ENCODE data around the gene WWOX.

WWOX gene

DNA sequence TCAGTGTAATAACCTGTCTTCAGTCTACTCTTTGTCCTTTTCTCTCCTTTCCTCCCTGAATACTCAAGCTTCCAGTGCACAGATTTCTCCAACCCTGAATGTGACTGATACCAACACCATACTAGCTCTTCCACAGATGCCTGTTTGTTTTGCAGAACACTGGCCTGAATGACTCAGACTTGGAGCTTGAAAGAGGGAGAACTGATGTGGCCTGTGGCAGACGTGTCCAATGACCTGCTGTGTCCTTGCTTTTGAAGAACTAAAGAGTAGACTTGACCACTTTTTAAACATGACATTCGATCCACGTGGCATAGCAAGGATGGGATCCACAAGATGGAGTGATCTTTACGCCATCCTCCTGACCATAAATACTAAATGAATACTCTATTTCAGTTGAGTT is 361.0 kb downstream of the WWOX start:
- peak overlapping the region; percentile 58 to 67 for H3K27ac ChIP-seq (ENCODE audit: low read depth in 2 of 2, low read length in 2 of 2)

DNA sequence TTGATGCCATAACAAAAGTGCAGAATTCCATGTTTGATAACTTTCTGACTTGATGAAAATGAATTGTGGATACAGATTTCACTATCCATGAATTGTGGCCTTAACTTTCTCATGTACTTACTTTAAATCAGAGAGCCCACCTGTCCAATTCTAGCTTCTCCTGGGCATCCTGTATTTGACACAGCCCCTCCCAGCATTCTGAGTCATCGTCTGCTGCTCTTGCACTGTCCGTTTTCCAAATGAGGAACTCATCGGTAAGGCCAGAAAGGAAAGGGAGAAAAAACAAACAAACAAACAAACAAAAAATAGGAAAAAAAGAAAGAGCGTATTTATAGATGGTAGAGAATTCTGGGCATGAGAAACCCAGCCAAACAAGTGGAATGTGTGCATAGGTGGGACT is 361.6 kb downstream of the WWOX start:
- H3K4me3 ChIP-seq (ENCODE audit: low read length in 2 of 2) = peak overlapping the region in 1 of 2 donors; percentile 34
- peaks cover 21 to 40% of the 10 kb centered on the region in 2 donors for H3K4me1 ChIP-seq (ENCODE audit: control insufficient read depth in 2 of 2, insufficient read depth in 2 of 2, low read length in 2 of 2)
- no peaks in the 10 kb centered on the region for H3K27me3 ChIP-seq (ENCODE audit: control insufficient read depth in 2 of 2, insufficient read depth in 2 of 2, low read length in 2 of 2)
- H3K36me3 ChIP-seq (ENCODE audit: control insufficient read depth in 2 of 2, insufficient read depth in 2 of 2, low read length in 2 of 2) = no peaks in the 10 kb centered on the region
- H3K9me3 ChIP-seq (ENCODE audit: control insufficient read depth in 2 of 2, low read length in 2 of 2) = no peaks in the 10 kb centered on the region
- H3K27ac ChIP-seq (ENCODE audit: low read depth in 2 of 2, low read length in 2 of 2) = peak overlapping the region; percentile 58 to 67
- no peak overlapping the region for H3K9ac ChIP-seq (ENCODE audit: low read depth in 1 of 2, low read length in 2 of 2)

More for the DNA sequence above, 361.0 kb downstream of the WWOX start:
- no peaks in the 10 kb centered on the region for H3K36me3 ChIP-seq (ENCODE audit: control insufficient read depth in 2 of 2, insufficient read depth in 2 of 2, low read length in 2 of 2)
- H3K9ac ChIP-seq (ENCODE audit: low read depth in 1 of 2, low read length in 2 of 2) = no peak overlapping the region
- H3K9me3 ChIP-seq (ENCODE audit: control insufficient read depth in 2 of 2, low read length in 2 of 2) = no peaks in the 10 kb centered on the region
- H3K4me3 ChIP-seq (ENCODE audit: low read length in 2 of 2) = no peak overlapping the region
- H3K27me3 ChIP-seq (ENCODE audit: control insufficient read depth in 2 of 2, insufficient read depth in 2 of 2, low read length in 2 of 2) = no peaks in the 10 kb centered on the region
- peaks cover 21 to 40% of the 10 kb centered on the region in 2 donors for H3K4me1 ChIP-seq (ENCODE audit: control insufficient read depth in 2 of 2, insufficient read depth in 2 of 2, low read length in 2 of 2)

DNA sequence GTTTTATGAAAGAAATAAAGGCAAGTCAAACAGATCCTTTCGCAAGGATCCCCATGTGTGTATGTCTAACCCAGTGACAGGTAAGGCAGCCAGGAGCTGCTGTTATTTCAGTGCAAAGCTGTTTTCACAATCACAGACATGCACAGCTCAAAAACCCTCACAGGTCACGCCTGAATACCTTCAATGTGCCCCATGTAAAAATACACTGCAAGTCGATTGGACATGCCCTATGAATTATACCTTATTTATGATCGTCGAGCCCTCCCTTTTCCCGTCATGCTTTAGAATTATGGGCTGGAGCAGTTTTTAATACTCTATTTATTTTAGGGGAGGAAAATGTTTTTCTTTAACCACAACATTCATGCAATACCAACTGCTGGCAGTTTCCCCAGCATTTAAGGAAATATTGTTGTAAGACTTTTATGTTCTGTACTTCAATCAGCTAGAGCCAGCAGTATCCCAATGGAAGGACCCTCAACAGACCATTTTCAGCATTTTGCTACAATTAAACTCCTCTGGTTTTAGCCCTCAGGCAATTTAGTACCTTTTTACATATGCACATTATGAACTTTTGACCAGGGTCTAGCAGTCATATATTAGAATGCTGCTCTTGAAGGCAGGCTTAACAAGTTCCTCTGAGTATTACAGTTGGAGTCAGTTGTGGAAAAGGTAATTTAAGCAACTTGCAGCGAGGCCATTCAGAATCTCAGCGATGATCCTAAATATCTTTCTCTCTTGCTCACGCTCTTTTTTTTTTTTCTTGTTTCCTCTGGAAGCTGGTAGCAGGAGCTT is 362.2 kb downstream of the WWOX start:
- Histone ChIP-seq H3K36me3 (ENCODE audit: control insufficient read depth in 2 of 2, insufficient read depth in 2 of 2, low read length in 2 of 2) (no peaks in the 10 kb centered on the region), H3K27me3 (ENCODE audit: control insufficient read depth in 2 of 2, insufficient read depth in 2 of 2, low read length in 2 of 2) (no peaks in the 10 kb centered on the region), H3K27ac (ENCODE audit: low read depth in 2 of 2, low read length in 2 of 2) (peak overlapping the region; percentile 62 to 67), H3K4me1 (ENCODE audit: control insufficient read depth in 2 of 2, insufficient read depth in 2 of 2, low read length in 2 of 2) (peaks cover 21 to 40% of the 10 kb centered on the region in 2 donors), H3K4me3 (ENCODE audit: low read length in 2 of 2) (peak overlapping the region; percentile 53 to 56), H3K9ac (ENCODE audit: low read depth in 1 of 2, low read length in 2 of 2) (peak overlapping the region in 1 of 2 donors; percentile 51), H3K9me3 (ENCODE audit: control insufficient read depth in 2 of 2, low read length in 2 of 2) (no peaks in the 10 kb centered on the region)

DNA sequence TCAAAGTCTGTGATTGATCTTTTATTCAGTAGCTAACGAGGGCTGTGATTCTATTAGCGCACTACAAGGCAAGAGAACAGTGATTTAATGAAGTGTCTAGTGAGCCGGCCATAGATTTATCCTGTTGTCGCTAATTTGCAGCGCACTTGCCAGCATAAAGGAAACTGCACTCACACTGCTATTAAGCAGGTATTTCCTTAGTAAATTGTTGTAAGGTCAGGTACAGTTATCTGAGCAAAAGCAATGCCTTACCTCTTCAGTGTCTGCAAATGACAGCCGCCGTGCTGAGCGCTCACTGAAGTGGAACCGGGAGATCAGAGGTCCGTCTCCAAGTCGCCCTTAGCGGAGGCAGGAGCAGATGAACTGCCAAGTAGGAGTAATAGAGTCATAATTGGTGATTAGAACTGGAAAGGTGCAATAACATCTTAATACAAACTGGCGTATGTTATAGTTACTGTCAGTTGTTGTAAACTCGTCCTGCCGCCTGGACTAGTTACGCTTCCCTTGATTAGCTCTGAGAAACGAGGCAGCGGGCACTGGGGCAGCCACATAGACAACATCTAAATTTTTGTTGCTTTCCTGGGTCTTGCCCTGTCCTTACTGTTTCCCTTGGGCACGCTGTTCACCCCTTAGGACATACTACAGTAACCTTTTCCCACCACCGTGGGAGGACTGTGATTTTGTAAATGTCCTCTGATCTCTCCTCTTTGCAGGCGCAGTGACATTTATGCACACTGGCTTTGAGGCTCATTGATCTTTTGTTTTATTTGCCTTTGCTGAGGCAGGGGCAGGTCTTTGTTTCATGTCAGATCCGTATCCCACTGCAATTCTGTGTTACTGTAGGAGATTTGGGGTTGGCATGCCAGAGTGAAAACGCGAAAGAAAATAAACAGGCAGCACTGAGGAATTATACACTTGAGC is 363.1 kb downstream of the WWOX start:
- no peaks in the 10 kb centered on the region for H3K27me3 ChIP-seq (ENCODE audit: control insufficient read depth in 2 of 2, insufficient read depth in 2 of 2, low read length in 2 of 2)
- H3K27ac ChIP-seq (ENCODE audit: low read depth in 2 of 2, low read length in 2 of 2) = peak overlapping the region; percentile 62 to 67
- H3K36me3 ChIP-seq (ENCODE audit: control insufficient read depth in 2 of 2, insufficient read depth in 2 of 2, low read length in 2 of 2) = no peaks in the 10 kb centered on the region
- H3K9ac ChIP-seq (ENCODE audit: low read depth in 1 of 2, low read length in 2 of 2) = peak overlapping the region in 1 of 2 donors; percentile 51
- peak overlapping the region; percentile 53 to 56 for H3K4me3 ChIP-seq (ENCODE audit: low read length in 2 of 2)
- H3K4me1 ChIP-seq (ENCODE audit: control insufficient read depth in 2 of 2, insufficient read depth in 2 of 2, low read length in 2 of 2) = peaks cover 21 to 40% of the 10 kb centered on the region in 2 donors
- H3K9me3 ChIP-seq (ENCODE audit: control insufficient read depth in 2 of 2, low read length in 2 of 2) = no peaks in the 10 kb centered on the region

DNA sequence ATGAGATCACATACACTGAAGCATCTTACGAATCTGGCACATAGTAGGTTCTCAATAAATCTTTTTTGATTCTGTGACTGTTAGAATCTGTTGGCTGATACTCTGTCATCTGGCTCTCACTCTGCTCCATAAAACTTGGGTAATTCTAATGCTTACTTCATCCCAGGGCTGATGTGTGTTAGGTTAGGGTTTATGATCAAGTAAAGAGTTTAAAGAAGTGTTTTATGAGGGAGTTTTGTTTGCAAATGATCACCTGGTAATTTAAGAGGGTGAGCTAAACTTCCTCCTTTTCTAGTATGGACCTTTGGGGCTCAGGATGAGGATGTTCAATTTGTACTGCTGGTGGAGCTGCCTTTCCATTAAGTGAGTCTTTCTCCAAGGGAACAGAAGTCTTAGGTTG is 364.1 kb downstream of the WWOX start:
- H3K4me1 ChIP-seq (ENCODE audit: control insufficient read depth in 2 of 2, insufficient read depth in 2 of 2, low read length in 2 of 2) = peaks cover 21 to 40% of the 10 kb centered on the region in 2 donors
- H3K9ac ChIP-seq (ENCODE audit: low read depth in 1 of 2, low read length in 2 of 2) = no peak overlapping the region
- peak overlapping the region in 1 of 2 donors; percentile 20 for H3K4me3 ChIP-seq (ENCODE audit: low read length in 2 of 2)
- peak overlapping the region; percentile 46 to 48 for H3K27ac ChIP-seq (ENCODE audit: low read depth in 2 of 2, low read length in 2 of 2)
- H3K27me3 ChIP-seq (ENCODE audit: control insufficient read depth in 2 of 2, insufficient read depth in 2 of 2, low read length in 2 of 2) = no peaks in the 10 kb centered on the region
- no peaks in the 10 kb centered on the region for H3K36me3 ChIP-seq (ENCODE audit: control insufficient read depth in 2 of 2, insufficient read depth in 2 of 2, low read length in 2 of 2)
- H3K9me3 ChIP-seq (ENCODE audit: control insufficient read depth in 2 of 2, low read length in 2 of 2) = no peaks in the 10 kb centered on the region

DNA sequence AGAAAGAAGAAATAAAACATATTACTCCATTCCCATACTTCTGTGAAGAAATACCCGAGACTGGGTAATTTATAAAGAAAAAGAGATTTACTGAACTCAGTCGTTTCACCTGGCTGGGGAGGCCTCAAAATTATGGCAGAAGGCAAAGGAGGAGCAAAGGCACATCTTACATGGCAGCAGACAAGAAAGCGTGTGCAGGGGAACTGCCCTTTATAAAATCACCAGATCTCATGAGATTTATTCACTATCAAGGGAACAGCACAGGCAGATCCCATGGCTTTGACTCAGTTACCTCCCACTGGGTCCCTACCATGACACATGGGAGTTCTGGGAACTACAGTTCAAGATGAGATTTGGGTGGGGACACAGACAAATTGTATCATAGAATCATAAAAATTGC is 365.4 kb downstream of the WWOX start:
- Histone ChIP-seq H3K27me3 (ENCODE audit: control insufficient read depth in 2 of 2, insufficient read depth in 2 of 2, low read length in 2 of 2) (no peaks in the 10 kb centered on the region), H3K9ac (ENCODE audit: low read depth in 1 of 2, low read length in 2 of 2) (no peak overlapping the region), H3K4me3 (ENCODE audit: low read length in 2 of 2) (no peak overlapping the region), H3K4me1 (ENCODE audit: control insufficient read depth in 2 of 2, insufficient read depth in 2 of 2, low read length in 2 of 2) (peaks cover 21 to 38% of the 10 kb centered on the region in 2 donors), H3K27ac (ENCODE audit: low read depth in 2 of 2, low read length in 2 of 2) (no peak overlapping the region), H3K36me3 (ENCODE audit: control insufficient read depth in 2 of 2, insufficient read depth in 2 of 2, low read length in 2 of 2) (no peaks in the 10 kb centered on the region), H3K9me3 (ENCODE audit: control insufficient read depth in 2 of 2, low read length in 2 of 2) (no peaks in the 10 kb centered on the region)

DNA sequence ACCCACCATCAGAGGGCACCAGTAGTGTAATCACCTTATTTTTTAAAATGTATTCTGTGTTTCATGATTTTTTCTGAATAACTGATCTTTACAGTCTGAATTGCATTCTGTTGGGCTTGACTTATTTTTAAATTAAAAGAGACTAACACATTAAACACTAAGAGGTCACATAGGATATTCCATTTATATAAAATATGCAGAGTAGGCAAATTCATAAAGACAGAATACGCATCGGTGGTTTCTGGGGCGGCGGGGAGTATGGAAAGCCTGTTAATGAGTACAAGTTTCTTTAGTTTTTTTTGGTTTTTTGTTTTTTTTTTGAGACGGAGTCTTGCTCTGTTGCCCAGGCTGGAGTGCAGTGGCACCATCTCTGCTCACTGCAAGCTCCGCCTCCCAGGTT is 366.3 kb downstream of the WWOX start:
- Histone ChIP-seq H3K27ac (ENCODE audit: low read depth in 2 of 2, low read length in 2 of 2) (no peak overlapping the region), H3K9me3 (ENCODE audit: control insufficient read depth in 2 of 2, low read length in 2 of 2) (no peaks in the 10 kb centered on the region), H3K27me3 (ENCODE audit: control insufficient read depth in 2 of 2, insufficient read depth in 2 of 2, low read length in 2 of 2) (no peaks in the 10 kb centered on the region), H3K4me3 (ENCODE audit: low read length in 2 of 2) (no peak overlapping the region), H3K9ac (ENCODE audit: low read depth in 1 of 2, low read length in 2 of 2) (no peak overlapping the region), H3K4me1 (ENCODE audit: control insufficient read depth in 2 of 2, insufficient read depth in 2 of 2, low read length in 2 of 2) (peaks cover 19 to 31% of the 10 kb centered on the region in 2 donors), H3K36me3 (ENCODE audit: control insufficient read depth in 2 of 2, insufficient read depth in 2 of 2, low read length in 2 of 2) (no peaks in the 10 kb centered on the region)

DNA sequence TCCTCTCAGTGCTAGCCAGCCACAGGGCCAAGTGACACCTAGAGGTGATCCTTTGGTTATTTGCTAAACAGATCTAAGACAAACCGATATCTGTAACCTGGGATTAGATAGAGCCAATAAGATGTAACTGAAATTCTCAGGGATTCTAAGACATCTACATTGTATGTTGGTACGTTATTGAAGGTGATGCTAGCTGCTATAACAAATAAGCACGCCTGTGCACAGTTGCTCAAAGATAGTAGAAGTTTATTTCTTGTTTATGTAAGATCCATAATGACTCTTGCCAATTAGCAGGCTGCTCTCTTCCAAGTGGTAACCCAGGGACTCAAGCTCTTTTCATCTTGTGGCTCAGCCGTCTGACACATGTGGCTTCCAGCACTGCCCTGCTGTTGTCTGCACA is 370.3 kb downstream of the WWOX start:
- Histone ChIP-seq H3K27ac (ENCODE audit: low read depth in 2 of 2, low read length in 2 of 2) (no peak overlapping the region), H3K36me3 (ENCODE audit: control insufficient read depth in 2 of 2, insufficient read depth in 2 of 2, low read length in 2 of 2) (no peaks in the 10 kb centered on the region), H3K4me3 (ENCODE audit: low read length in 2 of 2) (no peak overlapping the region), H3K27me3 (ENCODE audit: control insufficient read depth in 2 of 2, insufficient read depth in 2 of 2, low read length in 2 of 2) (no peaks in the 10 kb centered on the region), H3K9me3 (ENCODE audit: control insufficient read depth in 2 of 2, low read length in 2 of 2) (no peaks in the 10 kb centered on the region), H3K4me1 (ENCODE audit: control insufficient read depth in 2 of 2, insufficient read depth in 2 of 2, low read length in 2 of 2) (no peaks in the 10 kb centered on the region), H3K9ac (ENCODE audit: low read depth in 1 of 2, low read length in 2 of 2) (no peak overlapping the region)

DNA sequence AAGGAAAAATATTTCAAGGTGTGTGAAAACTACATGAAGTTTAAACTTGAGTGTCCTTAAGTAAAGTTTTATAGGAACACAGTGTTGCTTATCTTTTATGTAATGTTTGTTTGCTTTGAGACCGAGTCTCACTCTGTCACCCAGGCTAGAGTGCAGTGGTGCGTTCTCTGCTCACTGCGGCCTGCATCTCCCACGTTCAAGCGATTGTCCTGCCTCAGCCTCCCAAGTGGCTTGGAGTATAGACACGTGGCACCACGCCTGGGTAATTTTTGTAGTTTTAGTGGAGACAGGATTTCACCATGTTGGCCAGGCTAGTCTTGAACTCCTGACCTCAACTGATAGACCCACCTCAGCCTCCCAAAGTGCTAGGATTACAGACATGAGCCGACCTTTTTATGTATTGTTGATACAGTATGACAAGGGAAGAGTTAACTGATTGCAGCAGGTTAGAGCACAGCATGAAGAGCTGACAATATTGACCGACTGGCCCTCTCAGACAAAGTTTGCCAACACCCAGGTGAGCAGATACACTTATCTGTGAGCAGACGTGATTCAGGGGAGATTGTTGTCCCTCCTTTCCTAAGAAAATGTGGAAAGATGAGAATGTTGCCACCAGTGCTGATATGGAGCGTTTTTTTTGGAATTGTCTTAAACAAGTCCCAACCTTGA is 373.7 kb downstream of the WWOX start:
- Histone ChIP-seq H3K36me3 (ENCODE audit: control insufficient read depth in 2 of 2, insufficient read depth in 2 of 2, low read length in 2 of 2) (no peaks in the 10 kb centered on the region), H3K4me3 (ENCODE audit: low read length in 2 of 2) (no peak overlapping the region), H3K27me3 (ENCODE audit: control insufficient read depth in 2 of 2, insufficient read depth in 2 of 2, low read length in 2 of 2) (no peaks in the 10 kb centered on the region), H3K27ac (ENCODE audit: low read depth in 2 of 2, low read length in 2 of 2) (no peak overlapping the region), H3K4me1 (ENCODE audit: control insufficient read depth in 2 of 2, insufficient read depth in 2 of 2, low read length in 2 of 2) (no peaks in the 10 kb centered on the region), H3K9ac (ENCODE audit: low read depth in 1 of 2, low read length in 2 of 2) (no peak overlapping the region), H3K9me3 (ENCODE audit: control insufficient read depth in 2 of 2, low read length in 2 of 2) (no peaks in the 10 kb centered on the region)

All from mucosa of rectum (tissue), 2 donors.